GM12874 (cell line): Measurements from ENCODE around the gene SAMD9L.

Source experiments
- CTCF ChIP-seq: IDR thresholded peaks from 2 replicates; pipeline ENCODE4 v1.5.1; 2011; ENCODE audit warnings: low read depth, mild to moderate bottlenecking, control low read depth, low read length, moderate library complexity; ENCODE audit not compliant: insufficient read depth

The SAMD9L gene

GRCh38 chr7:93146036-93146435 is 2.1 kb downstream of the SAMD9L start:
- TF ChIP-seq CTCF: no peak

GRCh38 chr7:93145354-93145753 is 2.8 kb downstream of the SAMD9L start:
- no peak for TF ChIP-seq CTCF

- no peak for TF ChIP-seq CTCF
Measured at GRCh38 chr7:93142127-93142526, 6.1 kb downstream of the SAMD9L start.

- TF ChIP-seq CTCF: no peak
Measured at GRCh38 chr7:93140582-93141191, 7.5 kb downstream of the SAMD9L start.

- TF ChIP-seq CTCF: no peak
Measured at GRCh38 chr7:93138576-93138975, 9.6 kb downstream of the SAMD9L start.

GRCh38 chr7:93133005-93133404 is 15.2 kb downstream of the SAMD9L start:
- no peak for TF ChIP-seq CTCF

GRCh38 chr7:93132216-93132615 is 16.0 kb downstream of the SAMD9L start:
- TF ChIP-seq CTCF: no peak
